ENCODE measurements around the gene RUSF1.
"Not testable (repeated sequence)": the region's sequence is repeated elsewhere in the genome, so short reads cannot be mapped to it uniquely, and the experiment has no call there.

The RUSF1 gene

DNA sequence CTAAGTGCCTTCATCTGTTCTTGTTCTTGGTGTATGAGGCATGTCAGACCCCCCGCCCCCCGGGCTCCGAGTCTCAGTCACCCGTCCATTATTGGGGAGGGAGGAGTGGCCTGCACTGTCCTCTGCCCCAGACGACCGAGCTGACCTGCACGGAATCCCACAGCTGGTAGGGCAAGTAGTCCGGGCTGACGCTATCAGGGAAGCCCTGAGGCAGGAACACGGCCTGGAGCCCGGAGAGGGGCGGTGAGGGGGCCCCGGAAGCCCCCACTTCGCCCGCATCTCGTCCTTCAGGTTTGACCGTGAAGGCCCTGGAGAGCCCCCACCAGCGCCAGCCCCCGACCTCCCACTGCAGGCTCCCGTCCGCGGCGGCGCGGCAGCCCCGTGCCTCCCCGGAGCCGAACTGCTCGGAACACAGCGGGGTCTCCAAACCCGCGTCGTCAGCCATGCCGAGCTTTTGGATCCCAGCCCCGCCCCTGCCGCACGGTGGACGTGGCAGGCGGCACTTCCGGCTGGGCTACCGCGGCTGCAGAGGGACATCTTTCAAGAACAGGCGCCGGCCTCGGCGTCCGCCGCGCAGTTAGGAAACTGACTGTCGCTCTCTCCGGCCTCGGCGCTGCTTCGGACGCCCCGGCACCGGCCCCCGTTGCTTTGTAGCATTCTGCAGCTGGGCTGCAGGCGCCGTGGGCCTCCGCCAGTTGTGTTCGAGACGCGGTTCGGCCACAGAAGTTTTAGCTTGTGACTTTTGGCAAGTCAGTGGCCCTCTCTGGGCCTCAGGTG is at the start of gene RUSF1:
RUSF1 (minus strand) TSS at position 463 of the 777 bp plus-strand sequence; CDS start at position 445, 18 bp downstream.
- peak; percentile 53 to 70 for DNase-seq (ENCODE audit: extremely low read depth in 1 of 2, low read depth in 1 of 2)

DNA sequence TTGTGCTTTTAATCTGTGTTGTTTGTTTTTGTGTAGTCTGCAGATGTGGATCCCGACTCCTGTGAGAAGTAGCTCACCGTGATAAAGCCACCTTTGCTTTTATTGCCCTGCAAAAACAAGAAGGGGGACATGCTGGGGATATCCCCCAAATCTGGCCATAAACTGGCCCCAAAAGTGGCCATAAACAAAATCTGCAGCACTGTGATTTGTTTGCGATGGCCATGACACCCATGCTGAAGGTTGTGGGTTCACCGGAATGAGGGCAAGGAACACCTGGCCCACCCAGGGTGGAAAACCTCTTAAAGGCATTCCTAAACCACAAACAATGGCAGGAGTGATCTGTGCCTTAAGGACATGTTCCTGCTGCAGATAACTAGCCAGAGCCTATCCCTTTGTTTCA is 34.6 kb upstream of the RUSF1 start:
- no peak for DNase-seq (ENCODE audit: extremely low read depth in 1 of 2, low read depth in 1 of 2)

DNA sequence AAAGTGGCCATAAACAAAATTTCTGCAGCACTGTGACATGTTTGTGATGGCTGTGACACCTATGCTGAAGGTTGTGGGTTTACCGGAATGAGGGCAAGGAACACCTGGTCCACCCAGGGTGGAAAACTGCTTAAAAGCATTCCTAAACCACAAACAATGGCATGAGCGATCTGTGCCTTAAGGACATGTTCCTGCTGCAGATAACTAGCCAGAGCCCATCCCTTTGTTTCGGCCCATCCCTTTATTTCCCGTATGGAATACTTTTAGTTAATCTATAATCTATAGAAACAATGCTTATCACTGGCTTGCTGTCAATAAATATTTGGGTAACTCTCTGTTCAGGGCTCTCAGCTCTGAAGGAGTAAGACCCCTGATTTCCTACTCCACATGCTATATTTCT is 31.6 kb upstream of the RUSF1 start:
- DNase-seq (ENCODE audit: extremely low read depth in 1 of 2, low read depth in 1 of 2): not testable (repeated sequence)

DNA sequence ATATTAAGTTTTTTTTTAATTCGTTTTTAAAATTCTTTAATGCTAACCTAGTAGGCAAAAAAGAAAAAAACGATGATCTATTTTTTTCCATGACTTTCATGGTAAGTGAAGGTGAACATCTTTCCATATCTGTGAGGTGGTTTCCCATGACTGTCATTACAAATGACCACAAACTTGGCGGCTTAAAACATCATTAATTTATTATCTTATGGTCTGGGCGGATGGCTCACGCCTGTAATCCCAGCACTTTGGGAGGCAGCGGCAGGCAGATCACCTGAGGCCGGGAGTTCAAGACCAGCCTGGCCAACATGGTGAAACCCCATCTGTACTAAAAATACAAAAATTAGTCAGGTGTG is 30.0 kb upstream of the RUSF1 start:
- not testable (repeated sequence) for DNase-seq (ENCODE audit: extremely low read depth in 1 of 2, low read depth in 1 of 2)

DNA sequence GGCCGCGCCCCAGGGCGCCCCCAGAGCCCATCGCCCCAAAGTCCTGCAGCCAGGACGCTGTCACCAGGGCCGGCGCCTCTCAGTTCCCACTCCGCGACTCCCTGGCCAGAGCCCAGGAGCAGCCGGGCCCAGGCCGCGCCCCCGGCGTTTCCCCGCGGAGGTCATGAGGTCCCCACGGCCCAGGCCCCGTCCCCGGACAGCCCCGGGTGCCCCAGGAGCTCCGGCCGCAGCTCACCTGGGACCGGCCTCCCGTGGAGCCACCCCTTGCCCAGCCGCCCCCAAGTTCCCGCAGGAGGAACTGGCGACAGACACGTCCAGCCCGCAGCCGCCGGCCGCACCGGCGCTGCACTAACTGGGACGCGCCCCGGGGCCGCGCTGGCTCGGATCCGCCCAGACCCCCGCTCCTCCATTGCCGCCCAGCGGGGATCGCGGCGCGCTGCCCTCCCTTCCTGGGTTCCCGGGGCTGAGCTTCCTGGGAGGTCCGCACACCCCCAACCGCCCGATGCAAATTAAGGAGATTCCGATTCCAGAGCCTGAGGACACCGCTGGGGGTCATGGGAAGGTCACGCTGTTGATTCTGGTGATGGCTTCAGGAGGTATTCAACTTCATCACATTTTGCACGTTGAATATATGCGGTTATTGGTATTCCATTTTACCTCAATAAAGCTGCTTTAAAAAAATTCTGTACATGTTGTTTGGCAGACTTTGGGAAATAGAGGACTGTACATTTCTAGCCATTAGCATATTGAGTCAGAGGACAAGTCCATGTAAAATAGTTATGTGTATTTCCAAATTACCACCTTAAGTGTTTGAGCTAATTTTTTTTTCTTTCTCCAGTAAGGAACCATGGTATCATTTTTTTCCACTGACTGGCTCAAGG is 29.4 kb upstream of the RUSF1 start:
- no peak for DNase-seq (ENCODE audit: extremely low read depth in 1 of 2, low read depth in 1 of 2)

DNA sequence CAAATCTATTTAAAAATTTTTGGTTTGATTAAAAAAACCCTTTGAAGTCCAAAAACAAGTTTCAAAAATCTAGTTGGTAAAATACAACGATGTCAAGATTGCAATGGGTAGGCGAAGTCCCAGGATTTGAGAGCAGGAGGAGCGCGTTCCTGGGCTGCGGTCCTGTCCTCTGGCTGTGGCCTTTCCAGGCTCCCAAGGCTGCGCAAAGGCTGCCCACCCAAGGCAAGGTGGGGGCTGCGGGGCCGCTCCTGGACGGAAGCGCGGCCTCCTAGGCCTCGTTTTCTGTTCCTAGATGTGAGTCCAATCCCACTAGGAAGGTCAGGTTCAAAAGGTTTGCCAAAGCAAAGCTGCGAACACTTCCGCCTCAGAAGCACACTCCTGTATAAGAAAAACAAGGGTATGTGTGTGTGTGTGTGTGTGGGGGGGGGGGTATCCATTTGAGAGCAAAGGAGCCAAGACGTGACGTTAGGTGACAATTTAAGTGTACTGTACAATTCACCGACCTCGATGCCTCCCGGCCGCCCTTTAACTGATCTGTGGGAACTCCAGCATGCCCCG is 28.7 kb upstream of the RUSF1 start:
- DNase-seq (ENCODE audit: extremely low read depth in 1 of 2, low read depth in 1 of 2): no peak

GRCh38 chr16:31535737-31536136 is 27.5 kb upstream of the RUSF1 start:
- no peak for DNase-seq (ENCODE audit: extremely low read depth in 1 of 2, low read depth in 1 of 2)

- DNase-seq (ENCODE audit: extremely low read depth in 1 of 2, low read depth in 1 of 2): no peak
Measured at GRCh38 chr16:31532896-31533295, 24.7 kb upstream of the RUSF1 start.

GRCh38 chr16:31532120-31532519 is 23.9 kb upstream of the RUSF1 start:
- DNase-seq (ENCODE audit: extremely low read depth in 1 of 2, low read depth in 1 of 2): no peak

DNA sequence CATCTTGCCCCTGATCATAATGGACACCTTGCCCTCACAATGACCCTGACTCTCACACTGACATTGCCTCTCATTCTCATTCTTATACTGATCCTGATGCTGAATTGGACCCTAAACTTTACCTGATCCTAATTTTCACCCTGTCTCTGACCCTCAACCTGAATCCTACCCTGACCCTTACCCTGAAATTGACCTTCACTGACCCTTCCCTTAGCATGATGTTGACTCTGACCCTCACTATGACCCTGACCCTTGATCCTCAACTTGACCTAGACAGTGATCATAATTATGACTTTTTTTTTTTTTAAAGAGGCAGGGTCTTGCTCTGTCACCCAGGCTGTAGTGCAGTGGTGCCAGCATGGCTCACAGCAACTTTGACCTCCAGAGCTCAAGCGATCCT is 22.9 kb upstream of the RUSF1 start:
- DNase-seq (ENCODE audit: extremely low read depth in 1 of 2, low read depth in 1 of 2): no peak

DNA sequence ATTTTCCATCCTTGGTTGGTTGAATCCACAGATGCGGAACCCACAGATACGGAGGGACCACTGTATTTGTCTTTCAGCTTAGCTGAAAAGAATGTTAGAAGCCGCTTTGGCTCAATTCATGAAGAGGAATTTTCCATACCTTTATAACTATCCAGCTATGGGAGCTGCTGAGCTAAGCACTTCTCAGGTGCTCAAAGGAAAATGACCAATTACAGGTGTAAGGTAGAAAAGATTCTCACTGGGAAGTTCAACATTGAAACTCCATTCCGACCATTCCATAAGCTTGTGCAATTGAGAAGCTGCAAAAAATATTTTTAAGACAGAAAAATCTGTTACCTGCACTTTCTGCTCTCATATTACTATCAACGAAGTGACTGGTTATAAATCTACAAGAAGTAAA is 22.2 kb upstream of the RUSF1 start:
- no peak for DNase-seq (ENCODE audit: extremely low read depth in 1 of 2, low read depth in 1 of 2)

- DNase-seq (ENCODE audit: extremely low read depth in 1 of 2, low read depth in 1 of 2): no peak
Measured at GRCh38 chr16:31529937-31530312, 21.7 kb upstream of the RUSF1 start.

DNA sequence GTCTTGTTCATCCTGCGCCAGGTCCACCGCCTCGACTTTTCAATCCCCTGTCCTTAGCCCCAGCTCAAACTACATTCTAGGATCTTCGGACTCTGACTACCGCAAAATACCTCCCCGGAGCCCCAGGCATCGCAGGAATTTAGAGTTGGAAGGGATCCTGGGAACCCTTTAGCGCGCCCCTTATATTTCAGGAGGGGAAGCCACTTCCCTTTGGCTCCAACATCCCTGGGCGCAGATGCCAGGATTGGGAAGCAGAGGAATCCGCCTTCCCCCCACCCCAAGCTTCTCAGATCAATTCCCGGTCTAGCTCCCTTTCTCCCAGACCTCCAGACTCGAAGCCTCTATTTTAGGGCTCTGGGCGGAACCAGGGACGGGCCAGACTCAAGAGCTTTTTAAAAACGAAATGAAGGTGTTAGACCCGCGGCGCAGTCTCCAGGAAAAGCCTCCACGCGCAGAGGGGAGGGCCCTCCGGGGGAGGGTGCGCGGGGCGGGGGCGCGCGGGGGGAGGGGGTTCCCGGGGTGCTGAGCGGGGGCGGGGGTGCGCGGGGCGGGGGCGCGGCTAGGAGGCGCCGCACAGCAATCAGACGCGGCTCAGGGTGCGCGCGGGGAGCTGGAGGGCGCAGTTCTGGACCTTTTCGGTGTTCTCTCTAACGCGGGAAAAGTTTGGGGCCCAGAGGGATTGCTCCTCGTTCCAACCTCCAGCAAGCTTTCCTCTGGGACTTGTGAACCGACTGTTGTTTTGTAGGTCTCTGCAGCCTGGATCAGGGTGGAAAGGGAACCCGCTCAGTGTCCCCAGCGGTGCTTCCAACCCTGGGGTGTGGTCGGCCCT is 21.1 kb upstream of the RUSF1 start:
- DNase-seq (ENCODE audit: extremely low read depth in 1 of 2, low read depth in 1 of 2): no peak

DNA sequence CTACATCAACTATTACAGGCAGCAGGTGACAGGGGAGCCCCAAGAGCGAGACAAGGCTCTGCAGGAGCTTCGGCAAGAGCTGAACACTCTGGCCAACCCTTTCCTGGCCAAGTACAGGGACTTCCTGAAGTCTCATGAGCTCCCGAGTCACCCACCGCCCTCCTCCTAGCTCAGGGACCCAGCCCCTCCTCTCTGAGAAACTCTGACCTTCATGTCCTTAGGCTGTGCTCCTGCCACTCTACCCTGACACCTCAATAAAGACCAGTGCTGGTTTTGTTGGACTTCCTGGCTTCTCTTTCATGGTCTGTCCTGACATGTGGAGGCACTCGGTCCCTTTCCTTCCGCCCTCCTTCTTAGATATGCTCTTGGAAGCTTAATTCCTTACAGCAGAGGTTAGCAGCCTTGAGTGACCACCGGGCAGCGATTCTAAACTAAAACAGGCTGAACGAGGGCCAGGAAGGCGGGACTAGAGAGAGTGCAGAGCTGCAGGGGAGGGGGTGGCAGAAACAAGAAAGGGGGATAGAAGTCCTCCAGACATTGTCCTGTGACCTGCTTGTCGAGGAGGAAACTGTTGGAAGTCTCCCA is 20.4 kb upstream of the RUSF1 start:
- DNase-seq (ENCODE audit: extremely low read depth in 1 of 2, low read depth in 1 of 2): no peak

DNA sequence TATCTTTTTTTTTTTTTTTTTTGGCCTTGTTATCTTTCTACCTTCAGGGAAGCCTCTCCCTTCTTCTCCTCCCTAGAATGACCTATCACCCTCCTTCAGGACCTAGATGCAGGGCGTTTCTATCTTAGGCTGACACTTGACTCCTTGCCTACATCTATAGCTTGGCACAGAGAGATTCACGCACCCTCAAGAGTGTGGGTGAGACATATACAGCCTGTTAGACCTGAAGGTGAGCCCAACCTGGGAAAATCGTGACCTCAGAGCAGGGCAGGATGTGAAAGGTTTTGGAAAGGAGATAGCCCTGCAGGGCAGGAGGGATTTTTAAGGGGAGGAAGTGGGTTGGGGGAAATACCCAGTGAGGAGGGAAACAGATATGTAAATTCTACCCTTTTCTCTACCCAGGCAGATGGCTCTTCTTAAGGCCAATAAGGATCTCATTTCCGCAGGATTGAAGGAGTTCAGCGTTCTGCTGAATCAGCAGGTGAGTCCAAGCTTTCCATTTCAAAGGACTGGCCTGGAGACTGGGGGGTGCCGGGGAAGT is 19.6 kb upstream of the RUSF1 start, which contains the start of gene AHSP:
AHSP (plus strand) TSS at position 167 of the 541 bp plus-strand sequence; CDS start at position 407, 240 bp downstream.
- DNase-seq (ENCODE audit: extremely low read depth in 1 of 2, low read depth in 1 of 2): no peak

GRCh38 chr16:31525113-31525512 is 16.9 kb upstream of the RUSF1 start:
- no peak for DNase-seq (ENCODE audit: extremely low read depth in 1 of 2, low read depth in 1 of 2)

DNA sequence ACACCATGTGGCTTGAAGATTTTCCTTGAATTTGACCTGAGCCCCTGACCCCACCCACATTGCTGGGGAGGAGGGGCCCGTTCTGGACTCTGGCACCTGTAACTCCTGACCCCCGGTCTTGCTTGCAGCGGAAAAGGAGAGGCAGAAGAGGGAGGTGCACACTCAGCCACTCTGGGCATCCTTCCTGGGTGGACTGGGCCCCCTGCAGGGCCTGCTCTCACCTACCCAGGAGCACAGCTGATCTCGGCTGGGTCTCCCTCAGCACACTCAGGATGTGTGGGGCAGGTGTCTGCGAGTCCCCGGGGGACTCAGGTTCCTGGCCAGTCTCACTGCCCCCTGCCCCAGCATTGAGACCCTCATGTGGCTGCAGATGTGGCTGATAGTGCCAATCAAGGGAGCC is 15.6 kb upstream of the RUSF1 start:
- DNase-seq (ENCODE audit: extremely low read depth in 1 of 2, low read depth in 1 of 2): not testable (repeated sequence)

GRCh38 chr16:31522071-31522470 is 13.9 kb upstream of the RUSF1 start:
- DNase-seq (ENCODE audit: extremely low read depth in 1 of 2, low read depth in 1 of 2): no peak

GRCh38 chr16:31521368-31521767 is 13.2 kb upstream of the RUSF1 start:
- no peak for DNase-seq (ENCODE audit: extremely low read depth in 1 of 2, low read depth in 1 of 2)

DNA sequence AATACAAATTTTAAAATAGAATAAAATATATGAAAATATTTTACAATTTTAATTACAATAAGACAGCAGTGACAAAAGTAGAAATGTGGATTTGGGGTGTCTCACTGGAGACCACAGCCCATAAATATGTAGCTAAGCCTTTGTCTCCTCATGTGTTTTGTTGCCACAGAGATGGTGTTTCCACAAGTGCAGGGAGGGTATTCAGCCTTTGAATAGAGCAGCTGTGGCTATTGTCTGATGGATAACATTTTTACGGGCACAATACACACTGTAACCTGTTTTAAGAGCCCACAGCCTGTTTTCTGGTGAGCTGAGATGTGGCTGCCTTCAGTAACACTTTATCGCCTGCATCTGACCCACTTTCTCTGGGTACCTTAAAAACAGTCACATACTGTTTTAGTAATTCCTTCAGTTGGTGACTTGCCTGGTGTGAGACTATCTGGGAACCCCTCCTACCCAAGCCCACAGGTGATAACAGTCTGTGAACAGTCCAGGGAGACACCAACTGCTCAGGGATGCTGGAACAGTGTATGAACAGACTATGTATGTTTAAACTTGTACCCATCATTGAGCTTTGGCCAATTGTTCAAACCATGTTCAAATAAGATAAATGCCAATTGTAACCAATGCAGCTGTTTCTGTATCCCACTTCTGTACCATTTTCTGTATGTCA is 11.7 kb upstream of the RUSF1 start:
- DNase-seq (ENCODE audit: extremely low read depth in 1 of 2, low read depth in 1 of 2): no peak

Measured in activated CD8-positive, alpha-beta memory T cell treated with anti-CD3 and anti-CD28 coated beads for 1 hour (primary cell).